Measurements from ENCODE around the gene RNF144A.

Gene RNF144A

GRCh38 chr2:7010391-7011054 is 93.3 kb downstream of the RNF144A start:
- Histone ChIP-seq H3K36me3 (ENCODE audit: control insufficient read depth in 1 of 2, insufficient read depth in 2 of 2, low read length in 2 of 2) (no peaks in the 10 kb centered on the region), H3K14ac (ENCODE audit: low read length) (no peak overlapping the region), H3K4me3 (ENCODE audit: low read depth, low read length) (no peak overlapping the region), H3K23ac (ENCODE audit: low read length) (no peak overlapping the region), H2BK5ac (ENCODE audit: low read depth, low read length, poor library complexity) (no peak overlapping the region), H3K79me1 (ENCODE audit: low read length) (no peaks in the 10 kb centered on the region), H4K91ac (ENCODE audit: low read depth, low read length) (no peak overlapping the region), H3K79me2 (ENCODE audit: control insufficient read depth, insufficient read depth, low read length, poor library complexity) (no peaks in the 10 kb centered on the region), H3K18ac (ENCODE audit: low read length) (no peak overlapping the region), H2AK5ac (ENCODE audit: low read length) (no peak overlapping the region), H3K4me2 (ENCODE audit: low read length) (no peak overlapping the region), H4K8ac (ENCODE audit: low read depth, low read length) (no peak overlapping the region), H3K27ac (ENCODE audit: low read depth, low read length) (no peak overlapping the region), H3K4ac (ENCODE audit: low read depth, low read length) (no peak overlapping the region), H2AFZ (ENCODE audit: insufficient read depth, low read length, poor library complexity) (no peak overlapping the region), H3K27me3 (ENCODE audit: insufficient read depth, low read length) (no peaks in the 10 kb centered on the region), H2BK12ac (ENCODE audit: low read length) (no peak overlapping the region), H4K12ac (ENCODE audit: low read depth, low read length) (no peak overlapping the region), H3K9me3 (ENCODE audit: insufficient read depth, low read depth, low read length) (no peaks in the 10 kb centered on the region), H2BK120ac (ENCODE audit: insufficient read depth, low read length, poor library complexity) (no peak overlapping the region), H3K4me1 (ENCODE audit: control insufficient read depth in 1 of 2, insufficient read depth in 2 of 2, low read length in 2 of 2) (no peaks in the 10 kb centered on the region), H3K9ac (ENCODE audit: low read length) (no peak overlapping the region)
- no CpG with 5 or more reads among the region's 10 CpGs for WGBS (ENCODE audit: extremely low coverage, insufficient coverage, insufficient read length)
- no peak for DNase-seq

GRCh38 chr2:7011356-7012083 is 94.3 kb downstream of the RNF144A start:
- no peak overlapping the region for H2BK12ac ChIP-seq (ENCODE audit: low read length)
- no peaks in the 10 kb centered on the region for H3K36me3 ChIP-seq (ENCODE audit: control insufficient read depth in 1 of 2, insufficient read depth in 2 of 2, low read length in 2 of 2)
- H3K4me2 ChIP-seq (ENCODE audit: low read length), result no peak overlapping the region
- no peak overlapping the region for H3K9ac ChIP-seq (ENCODE audit: low read length)
- H3K14ac ChIP-seq (ENCODE audit: low read length), result no peak overlapping the region
- no peaks in the 10 kb centered on the region for H3K79me2 ChIP-seq (ENCODE audit: control insufficient read depth, insufficient read depth, low read length, poor library complexity)
- H3K9me3 ChIP-seq (ENCODE audit: insufficient read depth, low read depth, low read length), result no peaks in the 10 kb centered on the region
- H3K79me1 ChIP-seq (ENCODE audit: low read length), result no peaks in the 10 kb centered on the region
- no CpG with 5 or more reads among the region's 7 CpGs for WGBS (ENCODE audit: extremely low coverage, insufficient coverage, insufficient read length)
- no peaks in the 10 kb centered on the region for H3K27me3 ChIP-seq (ENCODE audit: insufficient read depth, low read length)
- H3K23ac ChIP-seq (ENCODE audit: low read length), result no peak overlapping the region
- no peak overlapping the region for H3K4me3 ChIP-seq (ENCODE audit: low read depth, low read length)
- H2AK5ac ChIP-seq (ENCODE audit: low read length), result no peak overlapping the region
- no peak overlapping the region for H3K27ac ChIP-seq (ENCODE audit: low read depth, low read length)
- no peak overlapping the region for H2BK5ac ChIP-seq (ENCODE audit: low read depth, low read length, poor library complexity)
- no peaks in the 10 kb centered on the region for H3K4me1 ChIP-seq (ENCODE audit: control insufficient read depth in 1 of 2, insufficient read depth in 2 of 2, low read length in 2 of 2)
- H2AFZ ChIP-seq (ENCODE audit: insufficient read depth, low read length, poor library complexity), result no peak overlapping the region
- DNase-seq, result peak in 1 of 2 donors; percentile 8
- no peak overlapping the region for H3K4ac ChIP-seq (ENCODE audit: low read depth, low read length)
- H4K12ac ChIP-seq (ENCODE audit: low read depth, low read length), result no peak overlapping the region
- no peak overlapping the region for H3K18ac ChIP-seq (ENCODE audit: low read length)
- H4K8ac ChIP-seq (ENCODE audit: low read depth, low read length), result no peak overlapping the region
- H2BK120ac ChIP-seq (ENCODE audit: insufficient read depth, low read length, poor library complexity), result no peak overlapping the region
- no peak overlapping the region for H4K91ac ChIP-seq (ENCODE audit: low read depth, low read length)

DNA sequence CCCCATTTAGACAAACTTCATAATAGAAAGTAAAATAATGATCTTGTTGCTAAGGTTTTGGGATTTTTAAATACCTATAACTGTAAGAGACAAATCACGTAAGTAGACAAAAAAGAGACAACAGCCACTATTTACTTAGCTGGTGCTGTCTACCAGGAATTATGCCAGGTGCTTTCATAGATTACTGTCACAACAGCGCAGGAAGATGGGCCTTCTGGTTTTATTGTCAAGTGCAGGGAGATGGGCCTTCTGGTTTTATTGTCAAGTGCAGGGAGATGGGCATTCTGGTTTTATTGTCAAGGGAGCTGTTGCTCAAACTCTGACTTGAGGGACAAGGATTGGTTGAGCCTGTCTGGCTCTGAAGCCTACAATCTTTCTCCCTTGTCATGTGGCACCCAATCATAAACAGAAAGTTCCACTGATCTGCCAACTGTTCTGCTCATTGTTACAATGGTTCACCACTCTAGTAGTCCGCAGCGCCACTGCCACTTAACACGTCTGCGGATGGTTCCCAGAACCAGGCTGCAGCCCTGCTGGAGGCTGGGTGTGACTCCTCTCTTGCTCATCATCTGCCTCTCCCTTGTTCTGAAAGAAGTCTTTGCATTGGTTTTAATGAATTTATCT is 95.0 kb downstream of the RNF144A start:
- Histone ChIP-seq H4K8ac (ENCODE audit: low read depth, low read length) (no peak overlapping the region), H3K79me2 (ENCODE audit: control insufficient read depth, insufficient read depth, low read length, poor library complexity) (no peaks in the 10 kb centered on the region), H2AFZ (ENCODE audit: insufficient read depth, low read length, poor library complexity) (no peak overlapping the region), H3K9me3 (ENCODE audit: insufficient read depth, low read depth, low read length) (no peaks in the 10 kb centered on the region), H2BK5ac (ENCODE audit: low read depth, low read length, poor library complexity) (no peak overlapping the region), H2BK12ac (ENCODE audit: low read length) (no peak overlapping the region), H3K4me1 (ENCODE audit: control insufficient read depth in 1 of 2, insufficient read depth in 2 of 2, low read length in 2 of 2) (no peaks in the 10 kb centered on the region), H3K4ac (ENCODE audit: low read depth, low read length) (no peak overlapping the region), H3K4me2 (ENCODE audit: low read length) (no peak overlapping the region), H3K9ac (ENCODE audit: low read length) (no peak overlapping the region), H3K14ac (ENCODE audit: low read length) (no peak overlapping the region), H3K79me1 (ENCODE audit: low read length) (no peaks in the 10 kb centered on the region), H3K23ac (ENCODE audit: low read length) (no peak overlapping the region), H3K27me3 (ENCODE audit: insufficient read depth, low read length) (no peaks in the 10 kb centered on the region), H3K36me3 (ENCODE audit: control insufficient read depth in 1 of 2, insufficient read depth in 2 of 2, low read length in 2 of 2) (no peaks in the 10 kb centered on the region), H3K27ac (ENCODE audit: low read depth, low read length) (no peak overlapping the region), H4K12ac (ENCODE audit: low read depth, low read length) (no peak overlapping the region), H3K4me3 (ENCODE audit: low read depth, low read length) (no peak overlapping the region), H3K18ac (ENCODE audit: low read length) (no peak overlapping the region), H2BK120ac (ENCODE audit: insufficient read depth, low read length, poor library complexity) (no peak overlapping the region), H2AK5ac (ENCODE audit: low read length) (no peak overlapping the region), H4K91ac (ENCODE audit: low read depth, low read length) (no peak overlapping the region)
- WGBS (ENCODE audit: extremely low coverage, insufficient coverage, insufficient read length), result no CpG with 5 or more reads among the region's 6 CpGs
- DNase-seq, result no peak

GRCh38 chr2:7013471-7014160 is 96.4 kb downstream of the RNF144A start:
- Histone ChIP-seq H3K79me2 (ENCODE audit: control insufficient read depth, insufficient read depth, low read length, poor library complexity) (no peaks in the 10 kb centered on the region), H3K9me3 (ENCODE audit: insufficient read depth, low read depth, low read length) (no peaks in the 10 kb centered on the region), H4K8ac (ENCODE audit: low read depth, low read length) (no peak overlapping the region), H4K12ac (ENCODE audit: low read depth, low read length) (no peak overlapping the region), H3K4me2 (ENCODE audit: low read length) (no peak overlapping the region), H3K18ac (ENCODE audit: low read length) (no peak overlapping the region), H2AK5ac (ENCODE audit: low read length) (no peak overlapping the region), H3K14ac (ENCODE audit: low read length) (no peak overlapping the region), H2BK120ac (ENCODE audit: insufficient read depth, low read length, poor library complexity) (no peak overlapping the region), H3K27ac (ENCODE audit: low read depth, low read length) (no peak overlapping the region), H3K36me3 (ENCODE audit: control insufficient read depth in 1 of 2, insufficient read depth in 2 of 2, low read length in 2 of 2) (no peaks in the 10 kb centered on the region), H3K27me3 (ENCODE audit: insufficient read depth, low read length) (no peaks in the 10 kb centered on the region), H2AFZ (ENCODE audit: insufficient read depth, low read length, poor library complexity) (no peak overlapping the region), H3K4me3 (ENCODE audit: low read depth, low read length) (no peak overlapping the region), H2BK12ac (ENCODE audit: low read length) (no peak overlapping the region), H4K91ac (ENCODE audit: low read depth, low read length) (no peak overlapping the region), H3K79me1 (ENCODE audit: low read length) (no peaks in the 10 kb centered on the region), H3K23ac (ENCODE audit: low read length) (no peak overlapping the region), H3K9ac (ENCODE audit: low read length) (no peak overlapping the region), H3K4ac (ENCODE audit: low read depth, low read length) (no peak overlapping the region), H2BK5ac (ENCODE audit: low read depth, low read length, poor library complexity) (no peak overlapping the region), H3K4me1 (ENCODE audit: control insufficient read depth in 1 of 2, insufficient read depth in 2 of 2, low read length in 2 of 2) (no peaks in the 10 kb centered on the region)
- no CpG with 5 or more reads among the region's 3 CpGs for WGBS (ENCODE audit: extremely low coverage, insufficient coverage, insufficient read length)
- DNase-seq, result no peak
